BLaER1 treated with 17β-estradiol and CSF1 and Interleukin-3, amounts not matched to agents 10 nM and 100 nM (cell line): ENCODE results near the gene GRWD1.

ENCODE experiments used
- H3K27ac ChIP-seq, 11 experiments: shearing (Covaris generic); formaldehyde crosslinking; 2 replicates each; pipeline ENCODE4 v1.8.1; 2022
- H3K27me3 ChIP-seq, 11 experiments: shearing (Covaris generic); formaldehyde crosslinking; 2 replicates each; pipeline ENCODE4 v1.8.1; 2022
- H3K36me3 ChIP-seq, 11 experiments: shearing (Covaris generic); formaldehyde crosslinking; 2 replicates each; pipeline ENCODE4 v1.8.1; 2022
- H3K4me1 ChIP-seq, 10 experiments: shearing (Covaris generic); formaldehyde crosslinking; 2 replicates each; pipeline ENCODE4 v1.8.1; 2022
- H3K4me2 ChIP-seq, 11 experiments: shearing (Covaris generic); formaldehyde crosslinking; 2 replicates each; pipeline ENCODE4 v1.8.1; 2022
- H3K4me3 ChIP-seq, 10 experiments: shearing (Covaris generic); formaldehyde crosslinking; 2 replicates each; pipeline ENCODE4 v1.8.1; 2022
- H3K9ac ChIP-seq, 11 experiments: shearing (Covaris generic); formaldehyde crosslinking; 2 replicates each; pipeline ENCODE4 v1.8.1; 2022
- H3K9me3 ChIP-seq, 11 experiments: shearing (Covaris generic); formaldehyde crosslinking; replicated peaks in 1 of 11; 2 replicates each; pipeline ENCODE4 v1.8.1; 2022
- H4K20me1 ChIP-seq, 11 experiments: shearing (Covaris generic); formaldehyde crosslinking; 2 replicates each; pipeline ENCODE4 v1.8.1; 2022
- Cebpa-rat ChIP-seq, 11 experiments: shearing (Covaris generic); IDR thresholded peaks; 2 replicates each; pipeline ENCODE4 v1.8.1; 2022

GRWD1 gene

GRCh38 chr19:48497728-48498594 is 52.2 kb downstream of the GRWD1 start:
- peak overlapping the region in 9 of 11 experiments; percentile 18 to 58 (median 38); a peak in 12 of 22 replicates for H3K9ac ChIP-seq
- H3K9me3 ChIP-seq = no peaks in the 10 kb centered on the region

GRCh38 chr19:48498595-48499311 is 53.0 kb downstream of the GRWD1 start:
- H3K27me3 ChIP-seq = peaks cover 50 to 76% (median 74%) of the 10 kb centered on the region in 11 experiments
- H3K9me3 ChIP-seq = no peaks in the 10 kb centered on the region
- TF ChIP-seq Cebpa-rat (IDR thresholded peaks at IDR 0.05) = no peak
- H3K4me3 ChIP-seq = peak overlapping the region in 1 of 10 experiments; percentile 7; a peak in 1 of 20 replicates
- H3K4me2 ChIP-seq = peak overlapping the region; percentile 60 to 81 (median 71); a peak in 21 of 22 replicates
- peak overlapping the region in 8 of 11 experiments; percentile 18 to 58 (median 36); a peak in 6 of 22 replicates for H3K9ac ChIP-seq
- no peak overlapping the region for H3K27ac ChIP-seq
- H3K4me1 ChIP-seq = peaks cover 60 to 83% (median 72%) of the 10 kb centered on the region in 10 experiments
- no peaks in the 10 kb centered on the region for H3K36me3 ChIP-seq
- peaks cover 0 to 32% (median 5%) of the 10 kb centered on the region in 11 experiments; a peak in 11 of 22 replicates for H4K20me1 ChIP-seq

More at GRCh38 chr19:48497728-48498594, 52.2 kb downstream of the GRWD1 start:
- Histone ChIP-seq H3K4me3 (peak overlapping the region in 7 of 10 experiments; percentile 17 to 52 (median 38); a peak in 12 of 20 replicates), H3K27ac (peak overlapping the region in 1 of 11 experiments; percentile 4; a peak in 1 of 22 replicates), H3K4me1 (peaks cover 57 to 78% (median 68%) of the 10 kb centered on the region in 10 experiments), H3K27me3 (peaks cover 50 to 80% (median 77%) of the 10 kb centered on the region in 11 experiments), H3K4me2 (peak overlapping the region; percentile 60 to 81 (median 71)), H4K20me1 (peaks cover 0 to 33% (median 5%) of the 10 kb centered on the region in 11 experiments; a peak in 10 of 22 replicates), H3K36me3 (no peaks in the 10 kb centered on the region)
- TF ChIP-seq Cebpa-rat (IDR thresholded peaks at IDR 0.05) = no peak

- Histone ChIP-seq H4K20me1 (peaks cover 0 to 26% (median 5%) of the 10 kb centered on the region in 11 experiments; a peak in 11 of 22 replicates), H3K36me3 (no peaks in the 10 kb centered on the region), H3K9ac (no peak overlapping the region), H3K27me3 (peaks cover 43 to 69% (median 66%) of the 10 kb centered on the region in 11 experiments), H3K4me2 (0 out of 22 replicates have a peak overlapping the region, but pooled peaks of 1 of the 11 experiments have one; percentile 20), H3K9me3 (no peaks in the 10 kb centered on the region), H3K27ac (no peak overlapping the region), H3K4me3 (no peak overlapping the region), H3K4me1 (peaks cover 52 to 82% (median 70%) of the 10 kb centered on the region in 10 experiments)
- TF ChIP-seq Cebpa-rat (IDR thresholded peaks at IDR 0.05) = no peak
These were observed 53.7 kb downstream of the GRWD1 start for GRCh38 chr19:48499316-48500090.

- Histone ChIP-seq H3K4me3 (peak overlapping the region in 9 of 10 experiments; percentile 19 to 58 (median 42); a peak in 14 of 20 replicates), H3K4me1 (peaks cover 38 to 67% (median 56%) of the 10 kb centered on the region in 10 experiments), H3K27me3 (peaks cover 43 to 54% (median 52%) of the 10 kb centered on the region in 11 experiments), H3K9me3 (no peaks in the 10 kb centered on the region), H3K27ac (peak overlapping the region in 8 of 11 experiments; percentile 23 to 60 (median 48); a peak in 13 of 22 replicates), H3K9ac (peak overlapping the region in 7 of 11 experiments; percentile 3 to 48 (median 44); a peak in 10 of 22 replicates), H3K4me2 (peak overlapping the region; percentile 58 to 98 (median 88)), H3K36me3 (no peaks in the 10 kb centered on the region), H4K20me1 (peaks cover 0 to 26% (median 5%) of the 10 kb centered on the region in 11 experiments; a peak in 11 of 22 replicates)
- TF ChIP-seq Cebpa-rat (IDR thresholded peaks at IDR 0.05) = no peak
These were observed 55.2 kb downstream of the GRWD1 start for GRCh38 chr19:48500830-48501493.

GRCh38 chr19:48501494-48502349 is 55.9 kb downstream of the GRWD1 start:
- Histone ChIP-seq H4K20me1 (peaks cover 0 to 24% (median 2%) of the 10 kb centered on the region in 11 experiments; a peak in 11 of 22 replicates), H3K27ac (peak overlapping the region in 8 of 11 experiments; percentile 23 to 60 (median 48); a peak in 14 of 22 replicates)

GRCh38 chr19:48502350-48503018 is 56.7 kb downstream of the GRWD1 start:
- peaks cover 23 to 58% (median 46%) of the 10 kb centered on the region in 10 experiments for H3K4me1 ChIP-seq
- peak overlapping the region; percentile 39 to 80 (median 65); a peak in 21 of 22 replicates for H3K4me2 ChIP-seq
- peaks cover 33 to 39% (median 37%) of the 10 kb centered on the region in 11 experiments for H3K27me3 ChIP-seq
- no peaks in the 10 kb centered on the region for H3K36me3 ChIP-seq
- peaks cover 0 to 16% (median 0%) of the 10 kb centered on the region in 11 experiments; a peak in 11 of 22 replicates for H4K20me1 ChIP-seq
- H3K9ac ChIP-seq = 0 out of 22 replicates have a peak overlapping the region, but pooled peaks of 2 of the 11 experiments have one; percentile 33
- no peaks in the 10 kb centered on the region for H3K9me3 ChIP-seq
- H3K4me3 ChIP-seq = peak overlapping the region in 2 of 10 experiments; percentile 38; a peak in 3 of 20 replicates
- TF ChIP-seq Cebpa-rat (IDR thresholded peaks at IDR 0.05) = no peak
- H3K27ac ChIP-seq = peak overlapping the region in 1 of 11 experiments; percentile 18; a peak in 1 of 22 replicates

More at GRCh38 chr19:48501494-48502349, 55.9 kb downstream of the GRWD1 start:
- H3K4me3 ChIP-seq = peak overlapping the region in 9 of 10 experiments; percentile 19 to 58 (median 42); a peak in 14 of 20 replicates
- no peaks in the 10 kb centered on the region for H3K36me3 ChIP-seq
- H3K9me3 ChIP-seq = no peaks in the 10 kb centered on the region
- no peak for TF ChIP-seq Cebpa-rat (IDR thresholded peaks at IDR 0.05)
- H3K4me1 ChIP-seq = peaks cover 30 to 64% (median 52%) of the 10 kb centered on the region in 10 experiments
- peak overlapping the region in 7 of 11 experiments; percentile 3 to 48 (median 44); a peak in 8 of 22 replicates for H3K9ac ChIP-seq
- H3K27me3 ChIP-seq = peaks cover 40 to 46% (median 44%) of the 10 kb centered on the region in 11 experiments
- H3K4me2 ChIP-seq = peak overlapping the region; percentile 58 to 98 (median 88)
